ENCODE measurements around the gene TMEM232. TPM values are rescaled to one million over a fixed set of nuclear protein-coding genes. Genes with fewer than 3 reads are reported as not detected.
"Not testable (repeated sequence)": the region's sequence is repeated elsewhere in the genome, so short reads cannot be mapped to it uniquely, and the experiment has no call there.

Gene TMEM232
- total RNA-seq, 1 donor from 2014 or later = 0.86 TPM

- no peak for TF ChIP-seq CTCF (conservative IDR thresholded peaks at IDR 0.05; ENCODE audit: low read depth, low read length)
- no peak for DNase-seq (ENCODE audit: low read depth)
- peak overlapping the region; percentile 32 for H3K4me3 ChIP-seq (ENCODE audit: low read depth, low read length)
These were observed 10.3 kb upstream of the TMEM232 start for GRCh38 chr5:110736753-110737152.

DNA sequence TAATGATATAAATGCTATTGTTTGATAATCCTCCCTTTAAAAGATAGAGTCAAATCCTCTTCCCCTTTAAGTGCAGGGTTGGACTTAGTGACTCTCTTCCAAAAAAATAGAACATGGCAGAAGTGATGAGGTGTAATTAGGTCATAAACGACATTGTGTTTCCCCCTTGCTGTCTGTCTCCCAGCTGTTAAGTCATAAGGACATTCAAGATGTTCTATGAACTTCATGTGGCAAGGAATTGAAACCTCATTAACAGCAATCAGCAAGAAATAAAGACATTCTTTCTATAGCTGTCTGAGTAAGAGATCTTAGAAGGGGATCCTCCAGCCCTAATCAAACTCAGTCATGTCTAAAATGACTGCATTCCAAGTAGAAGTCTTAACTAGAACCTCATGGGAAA, 9.1 kb upstream of the TMEM232 start:
- no peak overlapping the region for H3K4me3 ChIP-seq (ENCODE audit: low read depth, low read length)
- DNase-seq (ENCODE audit: low read depth) = no peak
- TF ChIP-seq CTCF (conservative IDR thresholded peaks at IDR 0.05; ENCODE audit: low read depth, low read length) = no peak

DNA sequence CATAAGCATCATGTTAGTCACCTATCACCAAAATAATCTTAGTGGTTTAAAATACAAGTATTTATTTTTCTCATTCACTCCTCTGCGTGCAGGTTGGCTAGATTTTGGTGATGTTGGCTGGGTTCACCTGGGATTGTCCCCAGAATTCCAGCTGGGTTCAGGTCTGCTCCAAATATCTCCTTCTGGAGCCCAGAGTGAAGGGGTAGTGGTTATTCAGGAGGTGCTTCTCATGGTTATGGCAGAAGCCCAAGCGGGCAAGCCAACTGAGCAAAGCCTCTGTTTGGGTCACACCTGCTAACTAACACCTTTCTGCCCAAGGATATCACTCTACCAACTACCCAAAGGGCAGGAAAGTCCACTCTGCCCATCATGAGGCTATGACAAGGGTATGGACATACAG, 7.6 kb upstream of the TMEM232 start:
- no peak for DNase-seq (ENCODE audit: low read depth)
- no peak for TF ChIP-seq CTCF (conservative IDR thresholded peaks at IDR 0.05; ENCODE audit: low read depth, low read length)
- H3K4me3 ChIP-seq (ENCODE audit: low read depth, low read length) = no peak overlapping the region

- DNase-seq (ENCODE audit: low read depth) = not testable (repeated sequence)
These were observed 5.0 kb upstream of the TMEM232 start for GRCh38 chr5:110731499-110731898.

GRCh38 chr5:110727025-110727314, 499 bp upstream of the TMEM232 start:
- peak; percentile 27 for TF ChIP-seq CTCF (conservative IDR thresholded peaks at IDR 0.05; ENCODE audit: low read depth, low read length)
- H3K4me3 ChIP-seq (ENCODE audit: low read depth, low read length) = peak overlapping the region; percentile 70
- no peak for DNase-seq (ENCODE audit: low read depth)

More at GRCh38 chr5:110731499-110731898, 5.0 kb upstream of the TMEM232 start:
- not testable (repeated sequence) for H3K4me3 ChIP-seq (ENCODE audit: low read depth, low read length)

GRCh38 chr5:110718311-110718710, 8.2 kb downstream of the TMEM232 start:
- no peak overlapping the region for H3K4me3 ChIP-seq (ENCODE audit: low read depth, low read length)
- TF ChIP-seq CTCF (conservative IDR thresholded peaks at IDR 0.05; ENCODE audit: low read depth, low read length) = no peak
- DNase-seq (ENCODE audit: low read depth) = no peak

DNA sequence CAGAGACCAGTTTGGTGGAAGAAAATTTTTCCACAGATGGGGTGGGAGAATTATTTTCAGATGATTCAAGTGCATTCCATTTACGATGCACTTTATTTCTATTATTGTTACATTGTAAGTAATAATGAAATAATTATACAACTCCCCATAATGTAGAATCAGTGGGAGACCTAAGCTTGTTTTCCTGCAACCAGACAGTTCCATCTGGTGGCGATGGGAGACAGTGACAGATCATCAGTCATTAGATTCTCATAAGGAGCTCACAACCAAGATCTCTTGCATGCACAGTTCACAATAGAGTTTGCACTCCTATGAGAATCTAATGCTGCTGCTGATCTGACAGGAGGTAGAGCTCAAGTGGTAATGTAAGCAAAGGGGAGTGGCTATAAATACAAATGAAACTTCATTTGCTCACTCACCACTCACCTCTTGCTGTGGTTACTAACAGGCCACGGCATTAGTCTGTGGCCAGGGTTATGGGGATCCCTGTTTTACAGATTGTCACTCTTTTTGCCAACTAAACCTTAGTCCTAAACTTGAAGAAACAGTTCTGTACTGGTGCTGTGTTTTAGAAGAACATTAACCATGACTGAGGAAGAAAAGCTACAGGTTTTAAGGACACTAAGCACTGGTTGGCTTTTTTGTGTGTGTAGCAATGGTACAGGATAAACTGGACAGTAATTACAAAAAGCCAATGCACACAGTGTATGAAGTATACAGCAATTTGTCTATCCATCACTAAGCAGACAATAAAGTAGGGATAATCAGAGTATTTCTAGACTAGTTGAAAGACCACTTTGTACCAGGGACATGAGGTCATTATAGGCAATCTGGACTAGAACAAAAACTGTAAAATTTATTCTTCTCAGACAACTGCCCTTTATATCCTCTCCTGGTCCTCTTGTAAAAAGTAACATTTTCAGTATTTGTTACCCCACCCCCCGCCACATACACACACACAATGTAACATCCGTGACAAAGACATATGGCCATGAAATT, 9.9 kb downstream of the TMEM232 start:
- no peak for TF ChIP-seq CTCF (conservative IDR thresholded peaks at IDR 0.05; ENCODE audit: low read depth, low read length)
- DNase-seq (ENCODE audit: low read depth) = no peak
- no peak overlapping the region for H3K4me3 ChIP-seq (ENCODE audit: low read depth, low read length)

All from epithelial cell of proximal tubule (primary cell).